Activated CD8-positive, alpha-beta memory T cell treated with anti-CD3 and anti-CD28 coated beads, Interleukin-2, amount 50 U/mL, for 1 hour (primary cell): ENCODE measurements around the gene IER2.

Experiments
- DNase-seq: peaks from one replicate; pipeline ENCODE4 v3.0.0-alpha.2; 2020; ENCODE audit errors: extremely low read depth

IER2 gene, protein sequence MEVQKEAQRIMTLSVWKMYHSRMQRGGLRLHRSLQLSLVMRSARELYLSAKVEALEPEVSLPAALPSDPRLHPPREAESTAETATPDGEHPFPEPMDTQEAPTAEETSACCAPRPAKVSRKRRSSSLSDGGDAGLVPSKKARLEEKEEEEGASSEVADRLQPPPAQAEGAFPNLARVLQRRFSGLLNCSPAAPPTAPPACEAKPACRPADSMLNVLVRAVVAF

DNA sequence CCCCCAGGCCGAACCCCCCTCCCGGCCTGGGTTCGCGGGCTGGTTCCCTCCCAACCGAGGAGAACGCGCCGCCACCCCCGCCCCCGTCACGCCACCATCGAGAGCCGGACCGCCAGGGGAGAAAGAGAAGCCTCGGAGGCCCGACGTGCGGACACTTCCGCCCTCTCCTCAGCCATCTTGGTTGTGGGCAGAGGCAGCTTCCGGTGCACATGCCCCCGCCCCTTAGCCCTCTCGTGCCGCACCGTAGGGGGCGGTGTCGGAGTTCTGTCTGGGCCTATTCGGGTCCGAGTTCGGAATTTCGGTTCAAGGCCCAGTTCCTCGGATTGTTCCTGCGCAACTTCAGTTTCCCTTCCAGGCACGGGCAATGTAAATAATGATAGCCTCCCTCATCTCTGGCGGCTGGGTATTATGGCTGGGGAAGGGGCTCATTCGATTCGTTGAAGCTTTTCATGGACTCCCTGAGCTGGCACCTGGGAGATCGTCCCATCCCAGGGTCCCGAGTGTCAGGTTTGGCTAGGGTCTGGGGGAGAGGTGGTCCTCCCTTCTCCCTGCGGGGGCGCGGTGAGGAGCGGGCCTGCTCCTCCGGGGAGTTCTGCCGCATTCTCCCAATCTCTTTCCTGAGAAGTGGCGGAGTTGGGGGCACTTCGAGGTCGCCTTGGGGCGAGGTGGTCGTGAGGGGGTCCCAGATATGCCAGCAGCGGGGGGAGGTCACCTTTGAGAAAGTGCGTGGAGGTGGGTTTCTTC lies at the start of gene IER2, which contains the start of gene STX10:
TSS of gene IER2 (plus strand) at position 225 of the 744 bp plus-strand sequence. CDS start 2,776 bp downstream, outside the sequence.
TSS of gene STX10 (minus strand) at position 189 of the 744 bp plus-strand sequence. CDS start 202 bp downstream, outside the sequence.
- DNase-seq = peak; percentile 78

DNA sequence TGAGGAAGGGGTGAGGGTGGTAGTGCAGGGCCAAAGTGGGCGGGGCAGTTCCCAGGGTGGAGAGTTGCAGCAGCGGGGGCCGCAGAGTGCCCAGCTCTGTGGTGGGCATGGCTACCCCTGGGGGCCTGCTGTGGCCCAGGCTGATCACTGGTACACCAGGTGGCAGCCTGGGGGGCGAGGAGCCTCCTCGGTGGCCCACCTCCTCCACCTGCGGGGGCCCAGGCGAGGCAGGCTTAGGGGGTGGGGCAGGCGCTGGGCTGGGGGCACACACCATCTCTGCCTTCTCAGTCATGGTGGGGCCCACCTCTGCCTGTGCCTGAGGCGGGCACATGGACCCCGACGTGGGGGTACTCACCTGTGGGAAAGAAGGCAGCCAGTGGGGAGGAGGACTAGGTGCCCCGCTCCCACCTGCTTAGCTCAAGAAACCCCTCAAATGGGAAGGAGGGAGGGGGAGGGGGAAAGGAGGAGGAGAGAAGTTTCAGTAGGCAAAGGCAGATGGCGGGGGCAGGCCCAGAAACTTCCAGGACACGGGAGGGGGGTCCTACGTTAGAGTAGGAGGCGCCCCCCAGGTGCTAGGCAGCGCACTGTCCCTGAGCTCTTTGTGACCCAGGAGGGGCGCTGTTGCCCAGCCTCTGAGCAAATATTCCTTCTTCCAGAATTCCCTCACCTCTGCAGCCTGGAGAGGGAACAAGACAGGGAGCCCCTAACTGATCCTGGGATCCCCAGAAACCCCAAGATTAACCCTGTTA lies 49.2 kb upstream of the IER2 start:
- no peak for DNase-seq

DNA sequence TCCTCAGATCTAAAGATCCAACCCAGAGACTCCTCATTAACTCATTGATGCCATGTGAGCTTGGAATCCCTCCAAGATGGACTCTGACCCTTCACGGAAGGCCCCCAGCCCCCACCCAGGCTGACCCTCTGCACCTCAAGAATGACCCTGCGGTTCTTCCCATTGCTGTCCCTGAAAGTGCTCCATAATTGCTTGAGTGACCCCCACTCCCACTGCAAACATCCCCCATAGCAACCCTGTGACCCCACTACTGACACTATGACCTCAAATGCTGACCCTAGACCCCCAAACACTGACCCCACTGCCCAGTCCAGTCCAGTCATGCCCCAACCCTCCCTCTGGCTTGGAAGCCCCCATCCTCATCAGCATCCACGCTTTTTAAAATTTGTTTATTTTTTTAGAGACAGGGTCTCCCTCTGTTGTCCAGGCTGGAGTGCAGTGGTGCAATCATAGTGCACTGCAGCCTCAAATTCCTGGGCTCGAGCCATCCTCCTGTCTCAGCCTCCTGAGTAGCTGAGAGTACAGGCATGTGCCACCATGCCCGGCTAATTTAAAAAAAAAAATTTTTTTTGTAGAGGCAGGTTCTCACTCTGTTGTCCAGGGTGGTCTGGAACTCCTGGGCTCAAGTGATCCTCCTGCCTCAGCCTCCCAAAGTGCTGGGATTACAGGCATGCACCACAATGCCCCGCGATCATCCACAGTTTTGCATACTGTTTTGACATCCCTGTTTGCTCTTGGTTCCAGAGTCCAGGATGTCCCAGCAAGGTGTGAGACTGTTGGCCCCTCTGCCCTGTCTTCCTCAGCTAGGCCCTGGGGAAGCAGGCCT lies 48.4 kb upstream of the IER2 start:
- no peak for DNase-seq

DNA sequence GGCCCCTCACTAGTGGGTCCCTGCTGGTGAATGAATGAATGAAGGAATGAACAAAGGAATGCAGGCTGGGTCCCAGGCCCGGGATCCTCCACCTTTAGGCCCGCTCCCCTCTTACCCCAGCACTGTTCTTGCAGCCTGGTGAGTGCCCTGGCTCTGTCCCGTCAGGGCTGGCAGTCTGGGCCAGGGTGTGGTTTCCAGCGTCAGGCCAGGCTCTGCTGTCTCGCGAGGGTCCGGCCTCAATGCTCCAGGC lies 47.9 kb upstream of the IER2 start:
- DNase-seq = no peak

DNA sequence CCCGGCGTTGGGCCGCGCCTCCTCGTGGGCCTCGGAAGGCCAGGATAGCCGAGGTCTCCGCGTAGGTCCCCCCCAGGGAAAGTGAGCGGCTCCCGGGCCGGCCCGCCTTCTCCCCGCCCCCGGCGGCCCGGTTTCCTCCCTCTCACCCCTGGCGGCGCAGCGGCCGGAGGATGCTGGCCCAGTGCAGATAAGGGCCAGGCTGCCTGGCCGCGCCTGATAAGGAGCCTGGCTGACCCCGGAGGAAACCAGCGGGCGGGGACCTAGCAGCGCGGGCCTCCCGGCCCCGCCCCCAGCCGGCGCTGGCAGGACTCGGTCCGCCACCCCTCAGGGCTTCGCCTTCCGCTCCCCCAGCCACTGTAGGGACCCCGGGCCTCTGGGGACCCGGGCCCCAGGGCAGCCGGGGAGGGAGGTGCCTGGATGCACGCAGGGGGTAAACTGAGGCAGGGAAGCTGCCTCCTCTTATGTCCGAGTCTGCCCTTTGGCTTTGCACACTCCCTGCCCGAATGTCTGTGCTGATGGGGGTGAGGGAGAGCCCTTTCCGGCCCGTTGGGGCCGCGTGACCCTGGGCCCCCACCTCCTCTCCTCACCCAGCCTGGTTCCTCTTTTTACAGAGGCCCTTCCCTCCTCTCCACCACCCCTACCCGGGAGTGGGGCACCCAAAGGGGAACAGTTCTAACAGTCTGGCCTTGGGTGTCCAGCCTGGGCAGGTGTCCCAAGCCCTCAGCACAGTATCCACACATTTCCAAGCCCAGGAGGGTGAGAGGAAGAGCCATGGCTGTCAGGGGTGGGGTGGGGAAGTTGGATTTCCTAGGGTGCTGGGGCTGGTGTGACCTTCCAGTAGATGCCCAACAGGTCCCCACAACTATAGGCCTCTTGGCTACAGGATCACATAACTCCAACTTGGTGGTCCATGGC lies 47.3 kb upstream of the IER2 start, which contains the start of gene LYL1:
TSS of gene LYL1 (minus strand) at position 193 of the 915 bp plus-strand sequence. CDS start 1,687 bp downstream, outside the sequence.
- DNase-seq = no peak

DNA sequence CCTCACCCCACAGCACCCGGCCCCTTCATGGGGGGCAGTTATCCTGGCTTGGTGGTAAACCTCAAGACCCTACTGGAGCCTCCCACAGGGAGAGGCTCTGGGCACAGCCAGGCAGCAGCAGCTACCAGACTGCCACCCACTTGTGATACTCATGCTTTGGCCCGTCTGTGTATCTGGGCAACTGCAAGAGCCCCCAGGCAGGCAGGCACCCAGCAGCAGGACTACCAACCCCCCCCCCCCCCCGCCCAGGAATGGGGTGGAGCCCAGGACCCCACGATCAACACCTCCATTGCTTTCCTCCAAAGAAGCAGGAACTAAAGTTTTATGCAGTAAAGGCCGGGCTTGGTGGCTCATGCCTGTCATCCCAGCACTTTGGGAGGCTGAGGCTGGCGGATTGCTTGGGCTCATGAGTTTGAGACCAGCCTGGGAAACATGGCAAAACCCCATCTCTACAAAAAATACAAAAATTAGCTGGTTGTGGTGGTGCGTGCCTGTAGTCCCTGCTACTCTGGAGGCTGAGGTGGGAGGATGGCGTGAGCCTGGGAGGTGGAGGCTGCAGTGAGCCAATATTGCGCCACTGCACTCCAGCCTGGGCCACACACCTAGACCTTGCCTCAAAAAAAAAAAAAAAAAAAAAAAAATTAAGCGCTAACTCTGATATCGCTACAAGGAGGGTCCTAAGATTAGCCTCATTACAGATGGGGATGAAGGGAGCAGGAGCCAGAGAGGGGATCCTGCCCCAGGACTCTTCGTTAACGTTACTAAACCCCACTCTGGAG lies 46.4 kb upstream of the IER2 start:
- DNase-seq = no peak

DNA sequence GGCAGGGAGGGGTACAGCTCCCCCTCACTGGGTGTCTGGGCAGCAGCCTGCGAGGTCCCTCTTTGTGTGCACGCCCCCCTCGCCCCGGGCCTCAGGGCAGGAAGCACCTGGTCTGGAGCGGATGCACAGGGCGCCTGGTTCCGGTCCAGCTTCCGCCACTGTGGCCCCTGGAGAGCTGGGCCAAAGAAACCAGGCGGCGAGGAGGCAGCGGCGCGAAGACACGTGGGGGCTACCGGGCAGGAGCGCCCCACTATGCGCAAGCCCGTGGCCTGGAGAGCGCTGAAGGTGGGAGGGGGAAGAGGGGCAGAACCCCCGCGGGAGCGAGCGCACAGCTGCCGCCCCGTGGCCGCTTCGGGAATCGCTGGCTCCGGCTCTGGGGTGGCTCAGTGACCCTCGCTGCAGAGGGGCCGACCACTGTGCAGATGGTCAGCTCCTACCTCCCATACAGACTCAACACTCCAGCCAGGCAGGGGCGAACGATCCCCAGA lies 45.8 kb upstream of the IER2 start:
- no peak for DNase-seq

DNA sequence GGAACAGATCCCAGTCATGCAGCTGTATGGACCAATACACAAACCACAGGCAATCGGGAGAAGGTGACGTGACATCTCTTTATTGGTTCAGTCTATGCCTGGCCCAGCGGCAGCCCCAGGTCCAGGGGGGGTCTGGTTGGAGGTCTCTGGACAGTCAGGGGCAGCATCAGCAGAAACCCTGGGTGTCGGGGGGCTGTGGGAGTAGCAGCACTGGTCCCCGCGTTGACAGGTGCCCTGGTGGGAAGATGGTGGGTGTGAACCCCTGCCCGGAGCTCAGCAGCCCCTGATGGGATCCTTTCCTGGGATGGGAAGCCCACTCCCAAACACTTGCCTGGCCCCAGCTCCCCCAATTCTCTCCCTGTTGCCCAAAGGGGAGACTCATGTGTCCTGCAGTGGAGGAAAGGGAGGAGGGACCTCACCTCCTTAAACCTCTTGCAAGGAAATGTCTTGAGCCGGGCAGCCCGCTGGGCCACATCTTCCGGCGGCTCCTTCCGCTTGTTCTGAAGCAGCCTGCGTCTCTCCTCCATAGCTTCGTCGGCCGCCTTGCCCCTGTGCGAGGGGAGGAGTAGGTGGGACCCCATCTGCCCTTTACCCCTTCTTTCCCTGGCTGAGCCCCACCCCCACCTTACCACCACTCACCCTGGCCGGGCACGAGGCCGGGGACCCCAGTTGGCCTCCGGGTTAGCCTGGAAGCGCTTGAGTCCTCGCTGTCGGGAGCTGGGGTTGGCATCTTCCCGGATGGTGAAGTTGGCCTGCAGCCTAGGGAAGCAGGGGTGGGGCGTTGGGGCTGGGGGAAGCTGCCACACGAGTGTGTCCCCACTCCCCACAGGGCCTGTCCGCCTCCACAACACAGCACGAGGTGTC lies 45.1 kb upstream of the IER2 start:
- DNase-seq = no peak

DNA sequence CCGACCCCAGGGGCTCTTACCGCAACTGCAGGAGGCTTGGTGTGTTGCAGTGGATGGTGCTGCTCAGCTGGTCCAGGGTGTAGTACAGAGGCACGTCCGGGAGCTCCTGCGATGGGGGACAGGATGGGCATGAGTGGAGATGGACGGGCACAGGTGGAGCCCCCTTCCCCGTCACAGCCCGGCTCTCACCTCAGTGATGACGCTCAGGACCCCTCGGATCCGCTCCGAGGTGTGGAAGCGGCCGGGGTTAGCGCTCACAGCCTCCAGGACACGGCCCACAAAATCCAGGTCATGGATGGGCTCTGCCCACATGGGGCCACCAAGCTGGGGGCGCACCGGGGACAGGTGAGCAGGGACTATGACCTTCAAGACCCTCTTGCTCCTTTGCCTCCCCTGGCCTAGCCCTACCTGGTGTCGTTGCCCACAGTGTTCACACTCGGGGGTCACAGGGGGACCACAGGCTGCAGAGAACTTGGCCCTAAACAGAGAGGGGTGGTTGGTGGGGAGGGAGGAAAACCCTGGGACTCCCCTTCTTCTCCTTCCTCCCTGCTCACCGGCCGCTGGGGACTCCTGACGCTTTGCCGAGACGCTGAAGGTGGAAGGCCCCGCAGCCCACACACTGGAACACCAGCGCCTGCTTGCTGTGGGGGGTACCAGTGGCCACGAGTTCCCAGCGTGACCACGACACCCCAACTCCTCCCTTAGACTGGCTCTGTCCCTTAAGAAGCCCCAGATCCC lies 40.7 kb upstream of the IER2 start:
- DNase-seq = no peak

DNA sequence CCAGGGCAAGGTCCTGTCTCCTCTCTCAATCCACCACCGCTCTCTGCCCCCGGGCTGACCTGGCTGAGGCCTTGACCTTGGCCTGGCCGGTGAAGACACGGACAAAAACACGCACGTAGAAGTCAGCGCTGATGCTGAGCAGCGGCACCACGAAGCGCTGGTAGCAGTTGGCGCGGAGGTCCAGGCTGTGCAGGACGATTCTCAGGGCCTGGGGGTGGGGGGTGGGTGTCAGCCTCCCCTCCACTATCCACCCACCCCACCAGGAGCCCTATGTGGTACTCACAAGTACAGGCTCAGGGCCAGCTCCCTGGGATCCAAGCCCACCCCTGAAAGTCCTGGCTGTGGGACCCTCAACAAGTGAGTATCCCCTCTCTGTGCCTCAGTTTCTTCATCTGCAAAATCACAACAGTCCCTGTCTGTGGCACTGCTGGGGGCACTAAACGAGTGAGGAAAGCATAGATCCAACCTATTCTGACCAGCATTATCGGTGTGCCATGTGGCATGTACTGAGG lies 40.1 kb upstream of the IER2 start:
- DNase-seq = no peak

DNA sequence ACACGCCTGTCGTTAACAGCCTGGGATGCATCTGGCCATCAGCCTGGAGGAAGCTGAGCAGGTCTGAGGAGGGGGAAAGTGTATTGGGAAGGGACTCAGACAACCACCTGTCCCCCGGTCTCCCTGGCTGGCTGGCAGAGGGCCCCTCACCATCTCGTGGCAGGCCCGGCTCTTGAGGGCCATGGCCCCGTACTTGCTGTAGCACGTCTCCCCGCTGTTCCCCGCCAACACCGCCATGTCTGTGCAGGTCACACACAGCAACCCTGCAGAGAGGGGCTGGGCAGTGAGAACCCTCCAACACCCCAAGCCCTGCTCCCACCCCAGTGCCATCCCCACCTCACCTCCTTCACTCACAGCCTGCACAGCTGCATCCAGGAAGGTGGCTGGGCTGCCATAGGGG lies 37.7 kb upstream of the IER2 start:
- no peak for DNase-seq

DNA sequence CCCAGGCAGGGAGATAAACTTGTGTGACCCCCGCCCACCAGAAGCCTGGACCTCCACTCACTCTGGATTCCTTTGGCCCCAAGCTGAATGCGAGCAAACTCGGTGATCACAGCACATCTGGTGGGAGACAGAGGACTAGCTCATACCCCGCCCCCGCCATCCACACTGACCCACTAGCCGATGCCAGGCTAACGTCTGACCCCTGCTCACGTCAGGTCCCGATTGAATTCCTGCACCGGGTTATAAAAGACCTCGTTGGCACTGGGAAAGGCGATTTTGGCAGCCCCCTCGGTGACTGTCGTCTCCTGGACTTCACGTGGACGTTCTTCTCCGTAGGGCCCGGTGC lies 34.3 kb upstream of the IER2 start:
- DNase-seq = no peak

DNA sequence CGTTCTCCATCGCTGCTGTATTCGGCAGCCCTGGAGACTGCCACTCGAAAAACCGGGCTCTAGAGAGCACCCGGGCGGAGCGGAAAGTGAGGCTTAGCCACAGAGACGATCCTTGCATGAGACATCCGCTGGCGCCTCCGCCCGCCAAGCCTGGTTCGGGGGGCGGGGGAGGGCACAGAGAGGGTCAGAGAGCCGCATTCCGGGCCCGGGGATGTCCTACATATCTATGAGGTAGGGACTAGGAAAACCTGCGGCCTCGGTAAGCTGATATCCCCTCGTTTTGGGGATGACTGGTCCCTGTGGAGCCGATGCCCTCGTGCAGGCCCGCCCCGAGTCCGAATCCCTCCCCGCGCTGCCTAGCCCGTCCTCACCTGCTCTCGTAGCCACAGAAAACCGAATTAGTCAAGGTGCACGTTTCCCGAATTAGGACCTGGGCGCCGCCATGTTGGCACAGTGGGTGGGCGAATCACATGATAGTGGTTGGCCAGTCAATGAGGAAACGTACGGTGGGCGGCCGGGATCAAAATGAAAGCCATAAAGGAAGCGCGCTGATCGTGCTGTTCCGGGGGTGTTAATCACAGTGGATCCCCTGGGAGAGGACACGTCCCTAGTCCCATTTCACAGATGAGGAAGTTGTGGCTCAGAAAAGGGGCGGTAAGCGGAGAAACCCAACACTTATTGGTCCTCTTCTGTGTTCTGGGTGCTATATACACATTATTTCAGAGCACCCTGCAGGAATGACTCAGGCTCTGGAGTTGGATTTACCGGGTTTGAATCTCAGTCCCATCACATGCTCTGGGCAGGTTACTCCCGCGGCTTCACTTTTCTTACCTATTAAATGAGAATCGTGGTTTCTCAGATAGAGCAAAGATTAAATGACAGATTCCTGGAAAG lies 33.7 kb upstream of the IER2 start, which contains the start of gene TRMT1:
TSS of gene TRMT1 (minus strand) at position 459 of the 894 bp plus-strand sequence. CDS start at position 118, 341 bp downstream.
- peak; percentile 79 for DNase-seq

DNA sequence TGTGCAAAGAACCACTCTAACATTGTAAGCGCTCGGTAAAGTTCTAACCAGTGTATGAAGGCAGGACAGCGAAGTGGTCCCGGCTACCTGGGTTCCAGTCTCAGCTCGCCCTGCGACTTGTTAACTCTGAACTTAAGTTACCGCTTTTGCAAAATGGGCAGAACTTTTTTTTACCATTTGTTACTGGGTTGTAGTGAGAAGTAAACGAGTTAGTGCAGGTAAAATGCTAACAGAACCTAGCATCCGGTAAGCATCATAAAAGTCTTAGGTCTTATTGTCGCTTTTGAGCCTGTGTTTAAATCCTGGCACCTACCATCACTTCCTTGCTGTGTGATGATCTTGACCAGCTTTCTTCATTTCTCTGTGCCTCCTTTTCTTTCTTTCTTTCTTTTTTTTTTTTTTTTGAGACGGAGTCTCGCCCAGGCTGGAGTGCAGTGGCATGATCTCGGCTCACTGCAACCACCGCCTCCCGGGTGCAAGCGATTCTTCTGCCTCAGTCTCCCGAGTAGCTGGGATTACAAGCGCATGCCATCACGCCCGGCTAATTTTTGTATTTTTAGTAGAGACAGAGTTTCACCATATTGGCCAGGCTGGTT lies 32.9 kb upstream of the IER2 start:
- DNase-seq = no peak

DNA sequence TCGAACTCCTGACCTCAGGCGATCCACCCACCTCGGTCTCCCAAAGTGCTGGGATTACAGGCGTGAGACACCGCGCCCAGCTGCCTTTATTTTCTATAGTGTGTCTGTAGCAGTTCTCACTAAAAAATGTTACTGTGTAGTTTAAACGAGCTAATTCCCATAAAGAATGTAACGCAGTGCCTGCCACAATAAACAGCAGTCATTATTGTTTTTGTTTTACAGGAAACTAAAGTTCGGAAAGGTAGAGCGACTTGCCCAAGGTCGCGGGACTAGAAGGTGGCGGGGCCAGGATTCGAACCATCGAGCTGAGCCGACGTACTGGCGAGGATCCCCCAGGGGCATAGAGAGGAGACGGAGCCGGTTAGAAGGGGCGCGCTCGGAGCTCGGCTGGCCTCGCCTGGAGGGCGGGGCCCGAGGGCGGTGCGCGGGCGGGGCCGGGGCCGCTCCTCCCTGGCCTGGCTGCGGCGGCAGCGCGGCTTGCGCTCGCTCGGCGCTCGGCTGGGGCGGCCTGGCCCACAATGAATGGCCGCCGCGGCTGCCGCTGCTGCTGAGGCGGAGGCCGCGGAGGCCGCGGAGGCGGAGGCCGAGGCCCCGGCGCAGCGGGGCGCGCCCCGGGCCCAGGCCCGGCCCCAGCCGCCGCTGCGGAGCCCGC lies 32.3 kb upstream of the IER2 start, which contains the start of gene NACC1:
TSS of gene NACC1 (plus strand) at position 493 of the 652 bp plus-strand sequence. CDS start 16,944 bp downstream, outside the sequence.
- peak; percentile 61 for DNase-seq
